Left ventricle myocardium inferior (tissue), 1 donor: ENCODE data around the gene BLVRB. TPM values are rescaled to one million over a fixed set of nuclear protein-coding genes. Genes with fewer than 3 reads are reported as not detected.
"Not testable (repeated sequence)": the region's sequence is repeated elsewhere in the genome, so short reads cannot be mapped to it uniquely, and the experiment has no call there.

ENCODE experiments used
- DNase-seq: peaks from one replicate; pipeline ENCODE4 v3.0.0-alpha.2; 2020
- H3K27ac ChIP-seq: fragments of 200-600 bp; replicated peaks from 2 replicates; pipeline ENCODE4 v1.8.0; 2021
- H3K27me3 ChIP-seq: fragments of 200-600 bp; 2 replicates; pipeline ENCODE4 v1.8.0; 2021; ENCODE audit warnings: low read depth
- H3K36me3 ChIP-seq: fragments of 200-600 bp; 2 replicates; pipeline ENCODE4 v1.8.0; 2021
- H3K4me1 ChIP-seq: fragments of 200-600 bp; 2 replicates; pipeline ENCODE4 v1.8.0; 2021
- H3K4me3 ChIP-seq: fragments of 200-600 bp; 2 replicates; pipeline ENCODE4 v1.8.0; 2021; ENCODE audit warnings: mild to moderate bottlenecking, moderate library complexity
- H3K9me3 ChIP-seq: fragments of 200-600 bp; replicated peaks from 2 replicates; pipeline ENCODE4 v1.8.0; 2021
- CTCF ChIP-seq: fragments of 200-600 bp; IDR thresholded peaks from 2 replicates; pipeline ENCODE4 v1.8.0; 2021; ENCODE audit warnings: antibody characterized with exemption, mild to moderate bottlenecking, borderline replicate concordance
- intact Hi-C: fragments of 100-400 bp; cut with micrococcal nuclease; formaldehyde crosslinking; loops from one replicate; pipeline ENCODE4 v1.11.0; 2022
- total RNA-seq: library from RNA; stranded (reverse); fragmentation: NEBNext Ultra II Directional; extraction: Animal tissue kit (Norgen Biotek cat#: 25700); gene quantifications from one replicate; pipeline ENCODE4 v1.2.1, GENCODE V29; 2021
- donor health status: DM: no; HTN: yes; CAD: no; lungs with severe emphysema.

The BLVRB gene
- total RNA-seq, 1 donor from 2014 or later = 91.3 TPM

GRCh38 chr19:40503320-40503695, 37.8 kb upstream of the BLVRB start:
- Histone ChIP-seq H3K36me3 (no peaks in the 10 kb centered on the region), H3K4me1 (no peaks in the 10 kb centered on the region), H3K27ac (no peak overlapping the region), H3K9me3 (no peaks in the 10 kb centered on the region), H3K4me3 (no peak overlapping the region), H3K27me3 (peaks cover 9% of the 10 kb centered on the region)
- intact Hi-C loops = no loop called here
- no peak for DNase-seq
- no peak for TF ChIP-seq CTCF

- DNase-seq = no peak
- no peak overlapping the region for H3K4me3 ChIP-seq
- H3K4me1 ChIP-seq = no peaks in the 10 kb centered on the region
- no peaks in the 10 kb centered on the region for H3K36me3 ChIP-seq
- intact Hi-C loops = no loop called here
- H3K27me3 ChIP-seq = peaks cover 9% of the 10 kb centered on the region
- no peak for TF ChIP-seq CTCF
- no peak overlapping the region for H3K27ac ChIP-seq
- no peaks in the 10 kb centered on the region for H3K9me3 ChIP-seq
Observed at GRCh38 chr19:40502647-40503319, 37.2 kb upstream of the BLVRB start.

- no peak overlapping the region for H3K4me3 ChIP-seq
- intact Hi-C loops = no loop called here
- peaks cover 9% of the 10 kb centered on the region for H3K27me3 ChIP-seq
Observed at GRCh38 chr19:40502081-40502480, 36.5 kb upstream of the BLVRB start.

GRCh38 chr19:40501599-40501998, 36.1 kb upstream of the BLVRB start:
- no peaks in the 10 kb centered on the region for H3K4me1 ChIP-seq
- no peaks in the 10 kb centered on the region for H3K36me3 ChIP-seq
- TF ChIP-seq CTCF = no peak
- no peak overlapping the region for H3K4me3 ChIP-seq
- intact Hi-C loops = no loop called here
- H3K9me3 ChIP-seq = no peaks in the 10 kb centered on the region
- no peak for DNase-seq
- H3K27ac ChIP-seq = no peak overlapping the region
- H3K27me3 ChIP-seq = peaks cover 9% of the 10 kb centered on the region

More at GRCh38 chr19:40502081-40502480, 36.5 kb upstream of the BLVRB start:
- Histone ChIP-seq H3K36me3 (no peaks in the 10 kb centered on the region), H3K9me3 (no peaks in the 10 kb centered on the region), H3K4me1 (no peaks in the 10 kb centered on the region), H3K27ac (no peak overlapping the region)
- no peak for DNase-seq
- no peak for TF ChIP-seq CTCF

GRCh38 chr19:40500678-40501530, 35.4 kb upstream of the BLVRB start:
- H3K4me1 ChIP-seq, DNase-seq, intact Hi-C loops, H3K27ac ChIP-seq, H3K36me3 ChIP-seq, H3K4me3 ChIP-seq, H3K27me3 ChIP-seq, H3K9me3 ChIP-seq: not testable (repeated sequence)

- no peak for DNase-seq
- Histone ChIP-seq H3K27me3 (peaks cover 9% of the 10 kb centered on the region), H3K4me1 (no peaks in the 10 kb centered on the region), H3K4me3 (no peak overlapping the region), H3K9me3 (no peaks in the 10 kb centered on the region), H3K27ac (no peak overlapping the region), H3K36me3 (no peaks in the 10 kb centered on the region)
- intact Hi-C loops = no loop called here
- no peak for TF ChIP-seq CTCF
Observed at GRCh38 chr19:40499320-40499719, 33.8 kb upstream of the BLVRB start.
